ENCODE data around the gene KIAA0753. TPM values are rescaled to one million over a fixed set of nuclear protein-coding genes. Genes with fewer than 3 reads are reported as not detected.

The KIAA0753 gene
- total and polyA plus RNA-seq, 2 of the 4 experiments (the other 2 are of a cell fraction) = 10.2 to 17.6 TPM

DNA sequence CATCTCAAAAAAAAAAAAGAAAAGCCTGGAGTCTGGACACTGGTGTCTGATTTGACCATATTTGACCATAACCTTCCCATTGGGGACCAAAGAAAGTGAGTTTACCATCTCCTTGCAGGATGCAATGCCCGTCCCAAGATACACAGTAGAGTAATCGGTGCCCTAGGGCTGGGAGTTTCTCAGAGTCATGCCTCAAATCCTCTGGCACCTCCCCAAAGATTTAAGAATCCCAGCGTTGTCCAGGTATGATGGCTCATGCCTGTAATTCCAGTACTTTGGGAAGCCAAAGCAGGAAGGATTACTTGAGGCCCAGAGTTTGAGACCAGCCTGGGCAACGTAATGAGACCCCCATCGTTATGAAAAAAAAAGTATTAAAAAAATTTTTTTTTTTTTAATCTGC is 89.2 kb downstream of the KIAA0753 start:
- no peak overlapping the region for H3K4me2 ChIP-seq (ENCODE audit: low read depth, low read length)
- H2AFZ ChIP-seq (replicated peaks; ENCODE audit: low read length, poor library complexity) = no peak overlapping the region
- DNase-seq (no peak), ATAC-seq (ENCODE audit: low read depth) (no peak)
- ChIA-PET POLR2A (ENCODE audit: unreplicated experiment) (no interaction called here), CTCF (no interaction called here)
- H2AK9ac ChIP-seq (replicated peaks; ENCODE audit: low read depth, low read length, poor library complexity) = no peak overlapping the region
- BruUV-seq (replicated peaks) = no TSS peak
- no peak overlapping the region for H2BK15ac ChIP-seq (ENCODE audit: low read depth, low read length)
- H4K5ac ChIP-seq (ENCODE audit: low read depth, low read length) = no peak overlapping the region
- H3K4me1 ChIP-seq (ENCODE audit: control insufficient read depth, insufficient read depth, low read length) = peaks cover 5% of the 10 kb centered on the region; the same call in 1 of the 2 replicates
- H3K27ac ChIP-seq (ENCODE audit: insufficient read depth, low read length) = no peak overlapping the region
- H4K20me1 ChIP-seq (ENCODE audit: insufficient read depth, low read length) = 0 out of 2 replicates have a peak, but pooled peaks cover 4% of the 10 kb centered on the region
- H2BK120ac ChIP-seq (ENCODE audit: low read depth, low read length) = no peak overlapping the region
- intact Hi-C loops (cut with micrococcal nuclease) = no loop called here
- H3K9me3 ChIP-seq (ENCODE audit: control insufficient read depth, insufficient read depth, low read length) = no peaks in the 10 kb centered on the region
- peaks cover 33% of the 10 kb centered on the region for H3K27me3 ChIP-seq (ENCODE audit: control insufficient read depth, insufficient read depth, low read length)
- no peak overlapping the region for H4K8ac ChIP-seq (ENCODE audit: low read depth in 2 of 2, low read length in 2 of 2)
- TF ChIP-seq CHD1 (IDR thresholded peaks at IDR 0.05; ENCODE audit: low read depth, low read length) (no peak), MXI1 (IDR thresholded peaks at IDR 0.05; ENCODE audit: borderline replicate concordance, low read depth, low read length) (no peak), RFX5 (IDR thresholded peaks at IDR 0.05; ENCODE audit: low read depth, low read length) (no peak), RCOR1 (IDR thresholded peaks at IDR 0.05; ENCODE audit: insufficient replicate concordance, low read length) (no peak), RAD21 (IDR thresholded peaks at IDR 0.05; ENCODE audit: low read length) (no peak), FOS (IDR thresholded peaks at IDR 0.05; ENCODE audit: low read depth, low read length) (no peak), MAZ (IDR thresholded peaks at IDR 0.05; ENCODE audit: borderline replicate concordance, low read depth, low read length) (no peak), NFE2L2 (IDR thresholded peaks at IDR 0.05; ENCODE audit: low read depth, low read length) (no peak), BHLHE40 (IDR thresholded peaks at IDR 0.05; ENCODE audit: low read depth, low read length) (no peak), POLR2A (IDR thresholded peaks at IDR 0.05; ENCODE audit: low read depth, low read length) (no peak), MAFK (IDR thresholded peaks at IDR 0.05; ENCODE audit: low read depth, low read length) (no peak), CEBPB (IDR thresholded peaks at IDR 0.05; ENCODE audit: low read depth, low read length) (no peak), SMC3 (IDR thresholded peaks at IDR 0.05; ENCODE audit: low read depth, low read length) (no peak)
- TF ChIP-seq, protein P1, sequence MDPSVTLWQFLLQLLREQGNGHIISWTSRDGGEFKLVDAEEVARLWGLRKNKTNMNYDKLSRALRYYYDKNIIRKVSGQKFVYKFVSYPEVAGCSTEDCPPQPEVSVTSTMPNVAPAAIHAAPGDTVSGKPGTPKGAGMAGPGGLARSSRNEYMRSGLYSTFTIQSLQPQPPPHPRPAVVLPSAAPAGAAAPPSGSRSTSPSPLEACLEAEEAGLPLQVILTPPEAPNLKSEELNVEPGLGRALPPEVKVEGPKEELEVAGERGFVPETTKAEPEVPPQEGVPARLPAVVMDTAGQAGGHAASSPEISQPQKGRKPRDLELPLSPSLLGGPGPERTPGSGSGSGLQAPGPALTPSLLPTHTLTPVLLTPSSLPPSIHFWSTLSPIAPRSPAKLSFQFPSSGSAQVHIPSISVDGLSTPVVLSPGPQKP (IDR thresholded peaks at IDR 0.05; ENCODE audit: borderline replicate concordance, low read depth, low read length) = no peak
- TF ChIP-seq, protein P2, sequence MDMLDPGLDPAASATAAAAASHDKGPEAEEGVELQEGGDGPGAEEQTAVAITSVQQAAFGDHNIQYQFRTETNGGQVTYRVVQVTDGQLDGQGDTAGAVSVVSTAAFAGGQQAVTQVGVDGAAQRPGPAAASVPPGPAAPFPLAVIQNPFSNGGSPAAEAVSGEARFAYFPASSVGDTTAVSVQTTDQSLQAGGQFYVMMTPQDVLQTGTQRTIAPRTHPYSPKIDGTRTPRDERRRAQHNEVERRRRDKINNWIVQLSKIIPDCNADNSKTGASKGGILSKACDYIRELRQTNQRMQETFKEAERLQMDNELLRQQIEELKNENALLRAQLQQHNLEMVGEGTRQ (IDR thresholded peaks at IDR 0.05; ENCODE audit: low read depth, low read length) = no peak
- TF ChIP-seq, protein P3, sequence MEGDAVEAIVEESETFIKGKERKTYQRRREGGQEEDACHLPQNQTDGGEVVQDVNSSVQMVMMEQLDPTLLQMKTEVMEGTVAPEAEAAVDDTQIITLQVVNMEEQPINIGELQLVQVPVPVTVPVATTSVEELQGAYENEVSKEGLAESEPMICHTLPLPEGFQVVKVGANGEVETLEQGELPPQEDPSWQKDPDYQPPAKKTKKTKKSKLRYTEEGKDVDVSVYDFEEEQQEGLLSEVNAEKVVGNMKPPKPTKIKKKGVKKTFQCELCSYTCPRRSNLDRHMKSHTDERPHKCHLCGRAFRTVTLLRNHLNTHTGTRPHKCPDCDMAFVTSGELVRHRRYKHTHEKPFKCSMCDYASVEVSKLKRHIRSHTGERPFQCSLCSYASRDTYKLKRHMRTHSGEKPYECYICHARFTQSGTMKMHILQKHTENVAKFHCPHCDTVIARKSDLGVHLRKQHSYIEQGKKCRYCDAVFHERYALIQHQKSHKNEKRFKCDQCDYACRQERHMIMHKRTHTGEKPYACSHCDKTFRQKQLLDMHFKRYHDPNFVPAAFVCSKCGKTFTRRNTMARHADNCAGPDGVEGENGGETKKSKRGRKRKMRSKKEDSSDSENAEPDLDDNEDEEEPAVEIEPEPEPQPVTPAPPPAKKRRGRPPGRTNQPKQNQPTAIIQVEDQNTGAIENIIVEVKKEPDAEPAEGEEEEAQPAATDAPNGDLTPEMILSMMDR (conservative IDR thresholded peaks at IDR 0.05; ENCODE audit: low read depth, low read length) = no peak
- H3K14ac ChIP-seq (replicated peaks; ENCODE audit: low read depth, low read length) = no peak overlapping the region
- H2AK5ac ChIP-seq (ENCODE audit: low read depth, low read length) = no peak overlapping the region
- 80% methylated on average over 1 of the region's 5 CpGs; no CpG with 5 or more reads in 1 of the 2 experiments for WGBS, 2 experiments (ENCODE audit: extremely low coverage in 2 of 2, insufficient read length in 1 of 2)
- H3K4ac ChIP-seq (ENCODE audit: low read depth, low read length) = no peak overlapping the region
- H3K9me1 ChIP-seq (ENCODE audit: insufficient read depth, low read length) = no peaks in the 10 kb centered on the region; the same call in 1 of the 2 replicates
- no peak overlapping the region for H3K9ac ChIP-seq (ENCODE audit: low read depth, low read length)
- H3K56ac ChIP-seq (ENCODE audit: extremely low read depth, insufficient read depth, low read length) = no peak overlapping the region
- no peak overlapping the region for H4K91ac ChIP-seq (ENCODE audit: insufficient read depth, low read depth, low read length)
- H3K18ac ChIP-seq (ENCODE audit: low read depth, low read length) = no peak overlapping the region
- no peak overlapping the region for H3K4me3 ChIP-seq (ENCODE audit: insufficient read depth, low read depth, low read length)
- no peaks in the 10 kb centered on the region for H3K79me1 ChIP-seq (ENCODE audit: low read depth in 1 of 2, low read length in 2 of 2)
- dilution Hi-C loops (cut with HindIII; ENCODE audit: low sequenced_read_pairs, unreplicated experiment) = no loop called here
- H3K23ac ChIP-seq (ENCODE audit: low read depth, low read length) = no peak overlapping the region
- H3K36me3 ChIP-seq (ENCODE audit: control insufficient read depth, insufficient read depth, low read length) = no peaks in the 10 kb centered on the region
- H2BK5ac ChIP-seq (ENCODE audit: low read depth, low read length, poor library complexity, severe bottlenecking) = no peak overlapping the region
- no peak overlapping the region for H2BK20ac ChIP-seq (ENCODE audit: low read depth, low read length)
- in situ Hi-C loops (cut with MboI; ENCODE audit: low sequenced_read_pairs) = no loop called here
